ENCODE measurements around the gene FNDC1. TPM values are rescaled to one million over a fixed set of nuclear protein-coding genes. Genes with fewer than 3 reads are reported as not detected.

FNDC1 gene
- total and polyA plus RNA-seq, 12 donors, result 0.07 to 6.2 (median 2.7) TPM

DNA sequence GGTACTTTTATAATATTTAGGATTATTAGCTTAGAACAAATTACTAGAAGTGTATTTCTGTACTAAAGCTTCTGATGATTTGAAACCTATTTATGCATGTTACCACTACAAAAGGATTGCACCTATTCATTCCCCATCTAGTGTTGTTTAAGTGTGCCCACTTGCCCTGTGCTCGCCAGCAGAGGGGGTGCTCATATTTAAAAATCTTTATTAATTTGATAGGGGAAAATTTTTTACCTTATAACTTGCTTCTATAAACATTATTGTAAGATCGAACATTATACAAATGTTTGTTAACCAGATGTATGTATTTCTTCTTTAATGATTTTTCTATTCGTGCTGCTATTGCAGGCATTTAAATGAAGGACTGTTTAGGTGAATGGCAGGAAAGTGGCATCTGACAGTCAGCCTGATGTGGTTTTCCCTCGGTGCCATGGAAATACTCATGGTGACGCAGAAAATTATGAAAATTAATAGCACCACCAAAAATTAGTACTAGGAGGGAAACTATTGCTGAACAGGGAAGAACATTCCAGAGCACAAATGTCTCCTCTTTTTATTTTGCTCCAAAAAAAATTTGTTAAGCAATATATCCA is 44.1 kb upstream of the FNDC1 start:
- no peak for ATAC-seq
- no peak overlapping the region for H3K4me3 ChIP-seq
- peaks cover 0 to 45% (median 25%) of the 10 kb centered on the region in 9 donors for H3K4me1 ChIP-seq
- no peaks in the 10 kb centered on the region for H3K9me3 ChIP-seq
- H3K27me3 ChIP-seq, result no peaks in the 10 kb centered on the region
- no peaks in the 10 kb centered on the region for H3K36me3 ChIP-seq
- no peak for DNase-seq
- peak in 6 of 9 donors; percentile 29 to 41 (median 36) for TF ChIP-seq CTCF (IDR thresholded peaks at IDR 0.05)
- H3K27ac ChIP-seq, result peak overlapping the region in 7 of 10 donors; percentile 81 to 93 (median 85)
- 74 to 78% methylated on average over 5 of the region's 5 CpGs for WGBS, 2 donors
- intact Hi-C loops (cut with DNase I), result no loop called here

DNA sequence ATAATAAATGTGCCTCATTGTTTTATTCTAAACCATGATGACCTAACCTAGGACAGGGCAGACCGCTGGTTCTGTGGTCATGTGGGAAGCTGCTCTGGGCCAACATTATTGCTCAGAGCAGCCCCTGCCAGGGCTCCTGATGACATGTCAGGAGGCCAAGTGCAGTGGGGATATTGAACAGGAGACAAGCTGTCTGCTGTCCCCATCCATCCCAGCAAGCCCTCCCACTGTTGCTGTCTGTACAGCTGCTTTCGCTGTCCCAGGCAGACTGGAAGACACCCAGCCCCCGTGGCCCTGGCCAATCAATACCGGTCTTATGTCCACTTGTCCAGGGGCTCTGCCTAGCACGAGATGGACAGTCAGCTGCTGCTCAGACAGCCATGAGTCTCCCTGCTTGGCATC is 43.2 kb upstream of the FNDC1 start:
- Histone ChIP-seq H3K4me3 (no peak overlapping the region), H3K27me3 (no peaks in the 10 kb centered on the region), H3K36me3 (no peaks in the 10 kb centered on the region), H3K4me1 (peaks cover 0 to 45% (median 25%) of the 10 kb centered on the region in 9 donors), H3K27ac (peak overlapping the region; percentile 71 to 93 (median 84)), H3K9me3 (no peaks in the 10 kb centered on the region)
- ATAC-seq (peak; percentile 87 to 96 (median 93)), DNase-seq (peak; percentile 51 to 68)
- WGBS, 2 donors, result 20 to 29% methylated on average over 5 of the region's 5 CpGs
- intact Hi-C loops (cut with DNase I), result no loop called here
- no peak for TF ChIP-seq CTCF (IDR thresholded peaks at IDR 0.05)

DNA sequence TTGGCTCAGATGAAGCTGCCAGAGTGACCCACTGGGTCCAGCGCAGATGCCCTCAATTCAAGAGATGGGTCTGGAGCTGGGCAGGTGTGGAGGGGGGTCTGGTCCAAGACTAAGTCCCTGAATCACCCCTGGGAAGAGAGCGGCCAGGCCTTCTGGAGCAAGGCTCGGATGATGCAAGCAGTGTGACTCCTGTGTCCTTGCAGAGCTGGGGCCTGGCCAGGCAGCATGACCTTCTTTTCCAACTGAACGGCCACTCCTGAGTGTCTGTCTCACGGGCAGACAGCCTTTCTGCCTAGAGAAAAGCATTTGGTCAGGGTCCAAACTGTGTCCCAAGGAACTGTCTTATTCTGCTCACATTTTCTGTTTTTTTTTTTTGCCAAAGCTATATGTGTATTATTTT is 42.6 kb upstream of the FNDC1 start:
- intact Hi-C loops (cut with DNase I), result no loop called here
- 40 to 48% methylated on average over 5 of the region's 5 CpGs for WGBS, 2 donors
- Histone ChIP-seq H3K4me1 (peaks cover 0 to 40% (median 25%) of the 10 kb centered on the region in 9 donors), H3K27ac (peak overlapping the region; percentile 71 to 93 (median 84)), H3K36me3 (no peaks in the 10 kb centered on the region), H3K27me3 (no peaks in the 10 kb centered on the region), H3K4me3 (no peak overlapping the region), H3K9me3 (no peaks in the 10 kb centered on the region)
- TF ChIP-seq CTCF (IDR thresholded peaks at IDR 0.05), result no peak
- peak; percentile 69 to 74 for DNase-seq
- ATAC-seq, result peak; percentile 76 to 94 (median 90)

DNA sequence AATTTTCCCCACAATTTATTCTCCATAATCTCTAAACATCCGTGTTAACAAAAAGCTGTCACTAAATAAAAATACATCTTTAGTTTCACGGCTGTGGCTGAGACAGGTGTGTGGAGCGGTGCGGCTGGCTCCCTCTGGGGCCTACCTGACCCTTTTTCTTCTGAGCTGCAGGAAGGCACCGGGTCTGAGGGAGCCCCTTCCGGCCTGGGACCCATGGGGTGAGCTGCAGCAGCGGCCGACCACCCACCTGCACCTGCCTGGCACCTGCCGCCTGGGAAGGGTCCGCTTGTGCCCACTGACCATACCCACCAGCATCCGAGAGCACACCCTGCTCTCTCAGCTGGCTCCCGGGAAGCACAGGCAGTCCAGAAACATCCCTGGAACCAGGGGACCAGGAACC is 41.5 kb upstream of the FNDC1 start:
- DNase-seq, result no peak
- Histone ChIP-seq H3K27me3 (no peaks in the 10 kb centered on the region), H3K27ac (peak overlapping the region in 5 of 10 donors; percentile 82 to 93 (median 90)), H3K9me3 (no peaks in the 10 kb centered on the region), H3K4me3 (no peak overlapping the region), H3K4me1 (peaks cover 0 to 31% (median 19%) of the 10 kb centered on the region in 9 donors), H3K36me3 (no peaks in the 10 kb centered on the region)
- ATAC-seq, result no peak
- 90 to 93% methylated on average over 12 of the region's 12 CpGs for WGBS, 2 donors
- intact Hi-C loops (cut with DNase I), result no loop called here
- no peak for TF ChIP-seq CTCF (IDR thresholded peaks at IDR 0.05)

Measured in heart right ventricle (tissue), 16 donors.